HepG2 (cell line): ENCODE results near the gene TRIM8. TPM values are rescaled to one million over a fixed set of nuclear protein-coding genes. Genes with fewer than 3 reads are reported as not detected.

ENCODE experiments used
- ATAC-seq: fragments of 200-7000 bp; cut with Tn5 transposase; 3 replicates; pipeline ENCODE4 v1.9.1; 2020; ENCODE audit warnings: mild to moderate bottlenecking, moderate library complexity
- BruUV-seq: library from RNA; stranded (reverse); fragments of 400-500 nt; replicated peaks from 2 replicates; lab custom pipeline; 2021; lab: Mats Ljungman, UMichigan
- CTCF ChIA-PET: fragments of 300-600 bp; formaldehyde crosslinking; extraction: SDS; loops from one replicate; lab custom pipeline; 2021; ENCODE audit warnings: low total read pairs, inconsistent platforms, low intra/inter-chr PET ratio; lab: Yijun Ruan, JAX
- POLR2A ChIA-PET: fragments of 350-600 bp; sonication (Branson Sonifier 250); formaldehyde crosslinking; loops from one replicate; lab custom pipeline; 2020; ENCODE audit warnings: antibody characterized with exemption, inconsistent platforms; lab: Yijun Ruan, JAX
- DNase-seq: peaks from one replicate; pipeline ENCODE4 v3.0.0-alpha.2; 2015; ENCODE audit warnings: low spot score
- FAIRE-seq: peaks from 3 replicates; lab custom pipeline; 2011; peaks lifted over from hg19 to GRCh38; lab: Jason Lieb, UNC
- H2AFZ ChIP-seq: one replicate; pipeline ENCODE4 v1.6.1; 2011; ENCODE audit warnings: low read length, inconsistent platforms
- H3K27ac ChIP-seq: fragments of 300-600 bp; 3 replicates; pipeline ENCODE4 v1.8.0; 2011; ENCODE audit warnings: mixed run types, mild to moderate bottlenecking, mixed read lengths, low read length, inconsistent platforms; ENCODE audit not compliant: insufficient read depth; ENCODE audit errors: extremely low read length
- H3K27me3 ChIP-seq, 2 experiments: fragments of 200-600 bp in 1 of 2; 2 replicates in 1 of 2; 3 replicates in 1 of 2; pipeline versions ENCODE4 v1.6.0 to v1.8.0; 2011; ENCODE audit warnings: low read length in 2 of 2, mild to moderate bottlenecking in 2 of 2, moderate library complexity in 2 of 2, inconsistent platforms in 1 of 2; ENCODE audit not compliant: insufficient read depth in 2 of 2, control insufficient read depth in 1 of 2
- H3K36me3 ChIP-seq, 2 experiments: fragments of 200-600 bp in 1 of 2; replicated peaks in 1 of 2; 2 replicates in 1 of 2; 3 replicates in 1 of 2; pipeline versions ENCODE4 v1.5.1 to v1.8.0; 2011; ENCODE audit warnings: low read length in 2 of 2, inconsistent platforms in 1 of 2; ENCODE audit not compliant: insufficient read depth in 2 of 2, control insufficient read depth in 1 of 2
- H3K4me1 ChIP-seq: 2 replicates; pipeline ENCODE4 v1.5.1; 2012; ENCODE audit warnings: low read length, inconsistent platforms; ENCODE audit not compliant: insufficient read depth
- H3K4me2 ChIP-seq: 2 replicates; pipeline ENCODE4 v1.6.0; 2011; ENCODE audit warnings: low read depth, low read length, inconsistent platforms
- H3K4me3 ChIP-seq, 3 experiments: fragments of 200-600 bp in 1 of 3; sonication (generic), shearing (Covaris generic) in 1 of 3; replicated peaks in 1 of 3; 2 replicates each; pipeline ENCODE4 v1.5.1; 2011 to 2016; ENCODE audit warnings: low read length in 3 of 3, inconsistent platforms in 2 of 3, low read depth in 2 of 3, mild to moderate bottlenecking in 2 of 3, control low read depth in 1 of 3, mixed read lengths in 1 of 3; ENCODE audit not compliant: insufficient read depth in 1 of 3
- H3K79me2 ChIP-seq: one replicate; pipeline ENCODE4 v1.6.1; 2011; ENCODE audit warnings: low read length, inconsistent platforms; ENCODE audit not compliant: insufficient read depth
- H3K9ac ChIP-seq: 2 replicates; pipeline ENCODE4 v1.6.0; 2011; ENCODE audit warnings: mild to moderate bottlenecking, low read depth, low read length, inconsistent platforms; ENCODE audit not compliant: insufficient read depth
- H3K9me3 ChIP-seq: 2 replicates; pipeline ENCODE4 v1.5.1; 2012; ENCODE audit warnings: mild to moderate bottlenecking, low read length
- H4K20me1 ChIP-seq: 2 replicates; pipeline ENCODE4 v1.6.0; 2011; ENCODE audit warnings: inconsistent platforms, mild to moderate bottlenecking, low read length, moderate library complexity; ENCODE audit not compliant: insufficient read depth
- FOSL1 ChIP-seq: sonication (generic); formaldehyde crosslinking; IDR thresholded peaks from 2 replicates; pipeline ENCODE4 v1.9.0; 2021; ENCODE audit warnings: missing genetic modification reagents, borderline replicate concordance
- MIXL1 ChIP-seq: IDR thresholded peaks from 2 replicates; pipeline ENCODE4 v1.6.1; 2016
- NFRKB ChIP-seq: fragments of 450-650 bp; IDR thresholded peaks from 2 replicates; pipeline ENCODE4 v1.6.1; 2017
- STAG1 ChIP-seq: sonication (generic); formaldehyde crosslinking; IDR thresholded peaks from 2 replicates; pipeline ENCODE4 v1.4.0; 2020; ENCODE audit warnings: missing genetic modification reagents
- ZNF224 ChIP-seq: sonication (generic); formaldehyde crosslinking; IDR thresholded peaks from 2 replicates; pipeline ENCODE4 v1.5.0; 2020; ENCODE audit warnings: mild to moderate bottlenecking, missing genetic modification reagents
- ZNF407 ChIP-seq: sonication (generic); formaldehyde crosslinking; IDR thresholded peaks from one replicate; pipeline ENCODE4 v1.5.1; 2020; ENCODE audit warnings: mild to moderate bottlenecking, missing genetic modification reagents; ENCODE audit errors: not compliant biosample characterization
- ZNF441 ChIP-seq: sonication (generic); formaldehyde crosslinking; IDR thresholded peaks from 2 replicates; pipeline ENCODE4 v1.7.0; 2021; ENCODE audit warnings: missing genetic modification reagents, borderline replicate concordance
- ZNF614 ChIP-seq: IDR thresholded peaks from 2 replicates; pipeline ENCODE4 v1.6.1; 2018; ENCODE audit warnings: missing biosample characterization, missing genetic modification reagents, inconsistent platforms, borderline replicate concordance
- ZNF724P ChIP-seq: sonication (generic); formaldehyde crosslinking; IDR thresholded peaks from 2 replicates; pipeline ENCODE4 v1.8.0; 2022; ENCODE audit warnings: missing genetic modification reagents, borderline replicate concordance
- ZNF761 ChIP-seq: sonication (generic); formaldehyde crosslinking; conservative IDR thresholded peaks from 2 replicates; pipeline ENCODE4 v1.4.0; 2020; ENCODE audit warnings: mild to moderate bottlenecking, missing genetic modification reagents
- ZSCAN12 ChIP-seq: sonication (generic); formaldehyde crosslinking; IDR thresholded peaks from 2 replicates; pipeline ENCODE4 v1.9.0; 2021; ENCODE audit warnings: mild to moderate bottlenecking, missing genetic modification reagents
- ZSCAN29 ChIP-seq: sonication (generic); formaldehyde crosslinking; conservative IDR thresholded peaks from 2 replicates; pipeline ENCODE4 v1.4.0; 2020; ENCODE audit warnings: mild to moderate bottlenecking, missing genetic modification reagents
- WGBS: methylation state at CpG from one replicate; pipeline ENCODE4 v1.1.6; 2017; ENCODE audit warnings: low lambda C conversion rate; 5-methylcytosine and 5-hydroxymethylcytosine counted together
- in situ Hi-C: cut with HindIII; loops from 2 replicates; pipeline ENCODE4 v1.10.0; 2017; ENCODE audit warnings: low pct_unique_long_range_greater_than_20kb; ENCODE audit not compliant: extremely low pct_ligation_motif_present
- intact Hi-C: fragments of 100-400 bp; cut with micrococcal nuclease; formaldehyde crosslinking; loops from one replicate; pipeline ENCODE4 v1.10.0; 2022; ENCODE audit not compliant: unreplicated experiment
- polyA plus RNA-seq, 8 experiments: library from polyadenylated mRNA; depleted of rRNA in 3 of 8; stranded (reverse) in 7 of 8; unstranded in 1 of 8; fragments of >200 nt; fragmentation: Illumina TruSeq in 4 of 8; extraction: Trizol in 4 of 8; gene quantifications; 2 replicates each; pipeline versions ENCODE4 v1.2.1 to v1.2.3, GENCODE V29; 2011 to 2016; ENCODE audit warnings: low read depth in 4 of 8, missing spikeins in 1 of 8, mixed read lengths in 1 of 8; ENCODE audit not compliant: insufficient read depth in 1 of 8
- total RNA-seq, 5 experiments: library from RNA; depleted of rRNA; stranded (reverse); fragments of >200 nt; fragmentation: Illumina TruSeq; extraction: Trizol; gene quantifications; 2 replicates each; pipeline ENCODE4 v1.2.3, GENCODE V29; 2016; ENCODE audit warnings: low read depth in 1 of 5

TRIM8 gene
- total and polyA plus RNA-seq, 2 of the 13 experiments (the other 11 are each of a cell fraction or from before 2014, with no cell fraction given) = 38.9 to 66.5 TPM

- Histone ChIP-seq H3K36me3 (no peaks in the 10 kb centered on the region; a peak in 1 of 5 replicates), H3K27ac (no peak overlapping the region), H3K9ac (no peak overlapping the region), H3K9me3 (no peaks in the 10 kb centered on the region), H3K4me1 (peaks cover 47% of the 10 kb centered on the region), H3K4me2 (no peak overlapping the region), H4K20me1 (no peaks in the 10 kb centered on the region), H2AFZ (no peak overlapping the region), H3K4me3 (no peak overlapping the region), H3K27me3 (no peaks in the 10 kb centered on the region), H3K79me2 (no peaks in the 10 kb centered on the region)
- POLR2A ChIA-PET = interaction anchor here (1.8 kb wide), 1 partner anchor 8 kb away, joined by 5 read pairs; no protein-coding TSS in a partner anchor
- BruUV-seq = no TSS peak
- intact Hi-C loops = no loop called here
- CTCF ChIA-PET = no interaction called here
- FAIRE-seq = no peak
- no peak for ATAC-seq
- in situ Hi-C loops = no loop called here
- no peak for TF ChIP-seq FOSL1 (CRISPR knock-in tag)
- no peak for TF ChIP-seq ZNF224
- WGBS = 80% methylated on average over 4 of the region's 4 CpGs
- no peak for DNase-seq
These were observed 8.9 kb upstream of the TRIM8 start for GRCh38 chr10:102635377-102635776.

GRCh38 chr10:102639537-102639936, 4.7 kb upstream of the TRIM8 start:
- intact Hi-C loops (no loop called here), in situ Hi-C loops (no loop called here)
- Histone ChIP-seq H3K79me2 (peaks cover 3% of the 10 kb centered on the region), H3K27ac (no peak overlapping the region), H3K4me3 (no peak overlapping the region), H3K36me3 (no peaks in the 10 kb centered on the region), H3K4me1 (peaks cover 20% of the 10 kb centered on the region; the same call in 1 of the 2 replicates), H2AFZ (no peak overlapping the region), H4K20me1 (no peaks in the 10 kb centered on the region), H3K27me3 (no peaks in the 10 kb centered on the region; a peak in 1 of 5 replicates), H3K4me2 (no peak overlapping the region), H3K9ac (no peak overlapping the region), H3K9me3 (no peaks in the 10 kb centered on the region)
- no peak for ATAC-seq
- no TSS peak for BruUV-seq
- DNase-seq = no peak
- WGBS = 0% methylated on average over 2 of the region's 2 CpGs
- FAIRE-seq = no peak
- CTCF ChIA-PET = no interaction called here
- POLR2A ChIA-PET = interaction anchor here (0.9 to 4.7 kb wide), 2 partner anchors 10 to 21 kb away, joined by 3 to 121 read pairs; no protein-coding TSS in a partner anchor
- TF ChIP-seq ZNF614 (CRISPR knock-in tag) (no peak), STAG1 (CRISPR knock-in tag) (no peak), ZSCAN12 (CRISPR knock-in tag) (no peak), ZNF407 (no peak), MIXL1 (no peak), NFRKB (no peak), ZNF441 (CRISPR knock-in tag) (no peak), ZSCAN29 (CRISPR knock-in tag) (no peak), ZNF724P (CRISPR knock-in tag) (no peak), ZNF761 (CRISPR knock-in tag) (no peak)
